ENCODE results near the gene CHSY1. TPM values are rescaled to one million over a fixed set of nuclear protein-coding genes. Genes with fewer than 3 reads are reported as not detected.
A peak's percentile ranks its signal among the peaks of the same experiment; 100 is the strongest.

Gene CHSY1
- total and polyA plus RNA-seq, 2 of the 13 experiments (the other 11 are each of a cell fraction or from before 2014, with no cell fraction given): 13.3 to 13.7 TPM

DNA sequence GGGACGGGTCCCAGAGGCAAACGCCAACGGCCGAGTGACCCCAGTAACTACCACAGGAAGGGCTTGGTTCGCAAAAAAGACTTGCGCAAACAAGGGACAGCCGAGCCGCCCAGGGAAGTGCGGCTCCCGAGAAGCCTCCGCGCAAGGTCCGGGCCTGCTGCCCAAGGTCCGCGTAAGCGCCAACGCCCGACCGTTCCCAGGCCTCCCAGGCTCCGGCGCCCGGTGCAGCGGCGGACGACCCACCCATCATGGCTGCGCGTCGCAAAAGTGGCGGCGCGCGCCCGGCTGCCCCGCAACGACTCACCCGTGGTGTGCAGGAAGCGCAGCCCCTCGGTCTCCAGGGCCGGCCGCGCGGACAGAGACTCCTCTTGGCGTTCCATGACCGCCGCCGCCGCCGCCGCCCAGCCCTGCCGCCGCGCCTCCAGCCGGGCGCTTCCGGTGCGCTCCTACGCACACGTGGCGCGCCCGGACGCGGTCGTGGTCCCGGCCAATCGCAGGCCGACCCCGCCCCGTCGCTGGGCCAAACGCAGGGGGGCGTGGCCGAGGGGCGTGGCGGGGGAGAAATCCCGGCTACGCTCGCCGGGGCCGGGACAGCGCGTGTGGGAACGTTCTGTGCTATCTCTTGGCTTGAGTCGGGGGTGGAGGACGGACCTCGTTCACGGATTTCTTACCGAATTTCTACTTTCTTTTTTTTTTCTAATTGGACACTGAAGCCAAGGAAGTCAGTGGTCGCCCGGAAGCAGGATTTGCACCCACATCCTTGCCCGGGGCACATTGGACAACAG lies 25.4 kb upstream of the CHSY1 start, which contains the start of gene SELENOS (continued):
- TF ChIP-seq, protein P1, sequence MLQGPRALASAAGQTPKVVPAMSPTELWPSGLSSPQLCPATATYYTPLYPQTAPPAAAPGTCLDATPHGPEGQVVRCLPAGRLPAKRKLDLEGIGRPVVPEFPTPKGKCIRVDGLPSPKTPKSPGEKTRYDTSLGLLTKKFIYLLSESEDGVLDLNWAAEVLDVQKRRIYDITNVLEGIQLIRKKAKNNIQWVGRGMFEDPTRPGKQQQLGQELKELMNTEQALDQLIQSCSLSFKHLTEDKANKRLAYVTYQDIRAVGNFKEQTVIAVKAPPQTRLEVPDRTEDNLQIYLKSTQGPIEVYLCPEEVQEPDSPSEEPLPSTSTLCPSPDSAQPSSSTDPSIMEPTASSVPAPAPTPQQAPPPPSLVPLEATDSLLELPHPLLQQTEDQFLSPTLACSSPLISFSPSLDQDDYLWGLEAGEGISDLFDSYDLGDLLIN (CRISPR knock-in tag; IDR thresholded peaks at IDR 0.05; ENCODE audit: borderline replicate concordance): peak; percentile 49; the same call in 1 of the 2 replicates
- TF ChIP-seq ZNF101 (CRISPR knock-in tag; IDR thresholded peaks at IDR 0.05; ENCODE audit: borderline replicate concordance, low read depth) (no peak), U2AF2 (IDR thresholded peaks at IDR 0.05; ENCODE audit: low read depth, low read length) (no peak), RORA (CRISPR knock-in tag; IDR thresholded peaks at IDR 0.05) (no peak), SETDB1 (CRISPR knock-in tag; IDR thresholded peaks at IDR 0.05; ENCODE audit: borderline replicate concordance) (no peak), RFX5 (IDR thresholded peaks at IDR 0.05; ENCODE audit: low read depth, low read length) (peak; percentile 80), HNF4G (IDR thresholded peaks at IDR 0.05; ENCODE audit: borderline replicate concordance, low read depth, low read length) (no peak), HNF4G (CRISPR knock-in tag; IDR thresholded peaks at IDR 0.05; ENCODE audit: borderline replicate concordance, low read depth) (no peak), SMAD3 (CRISPR knock-in tag; IDR thresholded peaks at IDR 0.05) (no peak), SP4 (CRISPR knock-in tag; IDR thresholded peaks at IDR 0.05) (peak; percentile 94), ZNF296 (CRISPR knock-in tag; conservative IDR thresholded peaks at IDR 0.05) (no peak), RFX1 (IDR thresholded peaks at IDR 0.05) (no peak), ZNF224 (CRISPR knock-in tag; IDR thresholded peaks at IDR 0.05) (no peak), WIZ (CRISPR knock-in tag; IDR thresholded peaks at IDR 0.05) (0 out of 2 replicates have a peak, but pooled peaks have one; percentile 42), TRIM24 (CRISPR knock-in tag; IDR thresholded peaks at IDR 0.05) (no peak), ZNF260 (CRISPR knock-in tag; IDR thresholded peaks at IDR 0.05; ENCODE audit: borderline replicate concordance, low read depth) (no peak), U2AF1 (optimal IDR thresholded peaks at IDR 0.05; ENCODE audit: low read depth, low read length) (no peak), TBL1XR1 (IDR thresholded peaks at IDR 0.05; ENCODE audit: borderline replicate concordance, low read length, partially characterized antibody) (no peak), ZNF207 (IDR thresholded peaks at IDR 0.05; ENCODE audit: borderline replicate concordance) (no peak)
- TF ChIP-seq, protein P2, sequence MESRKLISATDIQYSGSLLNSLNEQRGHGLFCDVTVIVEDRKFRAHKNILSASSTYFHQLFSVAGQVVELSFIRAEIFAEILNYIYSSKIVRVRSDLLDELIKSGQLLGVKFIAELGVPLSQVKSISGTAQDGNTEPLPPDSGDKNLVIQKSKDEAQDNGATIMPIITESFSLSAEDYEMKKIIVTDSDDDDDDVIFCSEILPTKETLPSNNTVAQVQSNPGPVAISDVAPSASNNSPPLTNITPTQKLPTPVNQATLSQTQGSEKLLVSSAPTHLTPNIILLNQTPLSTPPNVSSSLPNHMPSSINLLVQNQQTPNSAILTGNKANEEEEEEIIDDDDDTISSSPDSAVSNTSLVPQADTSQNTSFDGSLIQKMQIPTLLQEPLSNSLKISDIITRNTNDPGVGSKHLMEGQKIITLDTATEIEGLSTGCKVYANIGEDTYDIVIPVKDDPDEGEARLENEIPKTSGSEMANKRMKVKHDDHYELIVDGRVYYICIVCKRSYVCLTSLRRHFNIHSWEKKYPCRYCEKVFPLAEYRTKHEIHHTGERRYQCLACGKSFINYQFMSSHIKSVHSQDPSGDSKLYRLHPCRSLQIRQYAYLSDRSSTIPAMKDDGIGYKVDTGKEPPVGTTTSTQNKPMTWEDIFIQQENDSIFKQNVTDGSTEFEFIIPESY (CRISPR knock-in tag; IDR thresholded peaks at IDR 0.05): no peak
- TF ChIP-seq, protein P3, sequence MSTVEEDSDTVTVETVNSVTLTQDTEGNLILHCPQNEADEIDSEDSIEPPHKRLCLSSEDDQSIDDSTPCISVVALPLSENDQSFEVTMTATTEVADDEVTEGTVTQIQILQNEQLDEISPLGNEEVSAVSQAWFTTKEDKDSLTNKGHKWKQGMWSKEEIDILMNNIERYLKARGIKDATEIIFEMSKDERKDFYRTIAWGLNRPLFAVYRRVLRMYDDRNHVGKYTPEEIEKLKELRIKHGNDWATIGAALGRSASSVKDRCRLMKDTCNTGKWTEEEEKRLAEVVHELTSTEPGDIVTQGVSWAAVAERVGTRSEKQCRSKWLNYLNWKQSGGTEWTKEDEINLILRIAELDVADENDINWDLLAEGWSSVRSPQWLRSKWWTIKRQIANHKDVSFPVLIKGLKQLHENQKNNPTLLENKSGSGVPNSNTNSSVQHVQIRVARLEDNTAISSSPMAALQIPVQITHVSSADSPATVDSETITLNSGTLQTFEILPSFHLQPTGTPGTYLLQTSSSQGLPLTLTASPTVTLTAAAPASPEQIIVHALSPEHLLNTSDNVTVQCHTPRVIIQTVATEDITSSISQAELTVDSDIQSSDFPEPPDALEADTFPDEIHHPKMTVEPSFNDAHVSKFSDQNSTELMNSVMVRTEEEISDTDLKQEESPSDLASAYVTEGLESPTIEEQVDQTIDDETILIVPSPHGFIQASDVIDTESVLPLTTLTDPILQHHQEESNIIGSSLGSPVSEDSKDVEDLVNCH (CRISPR knock-in tag; IDR thresholded peaks at IDR 0.05): no peak
- TF ChIP-seq, protein P4, sequence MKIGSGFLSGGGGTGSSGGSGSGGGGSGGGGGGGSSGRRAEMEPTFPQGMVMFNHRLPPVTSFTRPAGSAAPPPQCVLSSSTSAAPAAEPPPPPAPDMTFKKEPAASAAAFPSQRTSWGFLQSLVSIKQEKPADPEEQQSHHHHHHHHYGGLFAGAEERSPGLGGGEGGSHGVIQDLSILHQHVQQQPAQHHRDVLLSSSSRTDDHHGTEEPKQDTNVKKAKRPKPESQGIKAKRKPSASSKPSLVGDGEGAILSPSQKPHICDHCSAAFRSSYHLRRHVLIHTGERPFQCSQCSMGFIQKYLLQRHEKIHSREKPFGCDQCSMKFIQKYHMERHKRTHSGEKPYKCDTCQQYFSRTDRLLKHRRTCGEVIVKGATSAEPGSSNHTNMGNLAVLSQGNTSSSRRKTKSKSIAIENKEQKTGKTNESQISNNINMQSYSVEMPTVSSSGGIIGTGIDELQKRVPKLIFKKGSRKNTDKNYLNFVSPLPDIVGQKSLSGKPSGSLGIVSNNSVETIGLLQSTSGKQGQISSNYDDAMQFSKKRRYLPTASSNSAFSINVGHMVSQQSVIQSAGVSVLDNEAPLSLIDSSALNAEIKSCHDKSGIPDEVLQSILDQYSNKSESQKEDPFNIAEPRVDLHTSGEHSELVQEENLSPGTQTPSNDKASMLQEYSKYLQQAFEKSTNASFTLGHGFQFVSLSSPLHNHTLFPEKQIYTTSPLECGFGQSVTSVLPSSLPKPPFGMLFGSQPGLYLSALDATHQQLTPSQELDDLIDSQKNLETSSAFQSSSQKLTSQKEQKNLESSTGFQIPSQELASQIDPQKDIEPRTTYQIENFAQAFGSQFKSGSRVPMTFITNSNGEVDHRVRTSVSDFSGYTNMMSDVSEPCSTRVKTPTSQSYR (CRISPR knock-in tag; IDR thresholded peaks at IDR 0.05; ENCODE audit: borderline replicate concordance): no peak

Data from HepG2 (cell line).